ENCODE measurements around the gene RPTN.

The RPTN gene, protein sequence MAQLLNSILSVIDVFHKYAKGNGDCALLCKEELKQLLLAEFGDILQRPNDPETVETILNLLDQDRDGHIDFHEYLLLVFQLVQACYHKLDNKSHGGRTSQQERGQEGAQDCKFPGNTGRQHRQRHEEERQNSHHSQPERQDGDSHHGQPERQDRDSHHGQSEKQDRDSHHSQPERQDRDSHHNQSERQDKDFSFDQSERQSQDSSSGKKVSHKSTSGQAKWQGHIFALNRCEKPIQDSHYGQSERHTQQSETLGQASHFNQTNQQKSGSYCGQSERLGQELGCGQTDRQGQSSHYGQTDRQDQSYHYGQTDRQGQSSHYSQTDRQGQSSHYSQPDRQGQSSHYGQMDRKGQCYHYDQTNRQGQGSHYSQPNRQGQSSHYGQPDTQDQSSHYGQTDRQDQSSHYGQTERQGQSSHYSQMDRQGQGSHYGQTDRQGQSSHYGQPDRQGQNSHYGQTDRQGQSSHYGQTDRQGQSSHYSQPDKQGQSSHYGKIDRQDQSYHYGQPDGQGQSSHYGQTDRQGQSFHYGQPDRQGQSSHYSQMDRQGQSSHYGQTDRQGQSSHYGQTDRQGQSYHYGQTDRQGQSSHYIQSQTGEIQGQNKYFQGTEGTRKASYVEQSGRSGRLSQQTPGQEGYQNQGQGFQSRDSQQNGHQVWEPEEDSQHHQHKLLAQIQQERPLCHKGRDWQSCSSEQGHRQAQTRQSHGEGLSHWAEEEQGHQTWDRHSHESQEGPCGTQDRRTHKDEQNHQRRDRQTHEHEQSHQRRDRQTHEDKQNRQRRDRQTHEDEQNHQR

DNA sequence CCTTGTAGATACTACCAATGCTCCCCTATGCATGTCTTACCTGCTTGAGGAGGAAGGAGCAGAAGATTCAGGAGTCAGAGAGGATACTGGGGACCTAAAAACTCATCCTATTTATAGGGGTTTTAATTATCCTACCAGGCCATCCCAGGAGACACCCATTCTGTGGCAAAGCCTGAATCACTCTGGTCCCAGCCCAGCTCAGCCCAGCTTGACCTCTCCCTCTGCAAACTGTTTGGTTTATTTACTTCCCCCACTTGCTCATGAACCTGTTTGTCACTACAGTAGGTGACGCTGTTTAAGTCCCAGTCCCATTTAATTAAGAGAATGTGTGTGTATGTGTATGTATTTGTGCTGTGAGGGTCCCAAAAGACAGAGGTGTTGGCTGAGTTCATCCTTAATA, at the start of gene RPTN:
Gene RPTN (minus strand): TSS at position 85 of the 400 bp plus-strand sequence. CDS start 1,339 bp downstream, outside the sequence.
- no peak for DNase-seq

DNA sequence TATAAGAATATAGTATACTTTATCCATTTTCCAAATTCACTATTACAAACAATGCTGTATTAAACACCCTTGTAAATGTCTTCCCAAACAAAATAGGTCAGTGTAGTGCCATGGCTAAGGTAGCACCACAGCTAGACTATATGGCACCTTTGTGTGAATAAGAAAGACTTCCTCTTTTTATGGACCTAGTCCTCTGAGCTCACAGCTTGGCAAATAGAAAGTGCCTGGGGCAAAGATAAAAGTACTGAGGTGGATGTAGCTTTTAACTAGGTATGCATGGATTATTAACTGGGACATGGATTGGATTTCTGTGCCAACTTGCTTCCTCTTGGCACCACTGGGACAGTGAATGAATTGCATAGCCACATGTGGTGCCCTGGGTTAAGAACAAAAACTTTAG, 40.0 kb upstream of the RPTN start:
- DNase-seq, result no peak

DNA sequence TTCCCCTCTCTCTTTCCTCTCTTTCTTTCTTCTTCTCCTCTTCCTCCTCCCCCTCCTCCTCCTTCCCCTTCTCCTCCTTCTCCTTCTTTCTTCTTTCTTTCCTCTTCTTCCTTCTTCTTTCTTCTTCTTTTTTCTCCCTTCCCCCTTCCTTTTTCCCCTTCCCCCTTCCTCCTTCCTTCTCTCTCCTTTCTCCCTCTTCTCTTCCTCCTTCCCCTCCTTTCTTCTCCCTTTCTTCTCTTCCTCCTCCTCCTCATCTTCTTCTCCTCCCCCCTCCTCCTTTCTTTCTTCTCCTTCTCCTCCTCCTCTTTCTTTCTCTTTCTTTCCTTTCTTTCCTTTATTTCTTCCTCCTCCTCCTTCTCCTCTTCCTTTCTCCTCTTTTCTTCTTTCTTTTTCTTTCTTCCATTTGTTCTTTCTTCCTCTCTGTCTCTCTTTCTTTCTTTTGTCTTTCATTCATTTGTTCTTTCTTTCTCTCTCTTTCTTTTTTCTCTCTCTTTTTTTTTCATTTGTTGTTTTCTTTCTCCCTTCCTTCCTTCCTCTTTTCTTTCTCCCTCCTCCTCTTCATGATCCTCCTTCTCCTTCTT, 38.4 kb upstream of the RPTN start:
- DNase-seq, result no peak

DNA sequence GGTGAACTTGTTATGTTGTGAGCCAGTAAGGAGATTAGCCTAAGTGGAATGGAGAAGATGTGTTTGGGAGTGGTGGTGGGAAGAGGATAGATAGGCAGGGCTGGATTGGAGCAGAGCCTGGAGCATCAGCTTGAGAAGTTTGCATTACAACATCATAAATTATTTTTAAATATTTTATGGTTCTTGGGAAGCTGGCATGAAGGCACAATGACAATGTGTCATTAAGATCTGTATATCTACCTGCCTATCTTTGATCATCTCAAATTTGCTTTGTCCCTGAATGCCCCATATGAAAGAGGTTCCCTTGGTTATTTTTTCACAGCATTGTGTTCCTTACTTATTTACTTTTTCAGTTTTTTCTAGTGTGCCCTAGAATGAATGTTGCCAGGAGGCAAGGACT, 32.7 kb upstream of the RPTN start:
- DNase-seq, result no peak

DNA sequence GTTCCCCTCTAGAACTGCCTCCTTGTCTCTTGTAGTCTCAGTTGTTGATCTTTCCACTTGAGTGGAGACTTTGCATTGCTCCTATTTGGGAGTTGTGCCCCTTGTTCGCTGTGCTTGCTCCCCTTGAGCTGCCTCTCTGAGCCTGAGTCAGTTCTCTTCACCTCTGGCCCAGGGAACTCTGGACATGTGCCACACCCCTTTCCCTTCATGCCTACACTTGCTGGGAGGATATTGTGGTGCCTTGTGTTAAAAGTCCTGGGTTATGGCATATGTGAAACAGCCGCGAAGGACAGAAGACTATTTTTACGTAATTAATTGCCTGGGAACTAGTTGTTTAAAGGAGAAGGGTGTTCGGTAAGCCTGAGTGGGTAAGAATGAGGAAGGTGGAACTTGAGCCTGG, 32.2 kb upstream of the RPTN start:
- DNase-seq, result no peak

DNA sequence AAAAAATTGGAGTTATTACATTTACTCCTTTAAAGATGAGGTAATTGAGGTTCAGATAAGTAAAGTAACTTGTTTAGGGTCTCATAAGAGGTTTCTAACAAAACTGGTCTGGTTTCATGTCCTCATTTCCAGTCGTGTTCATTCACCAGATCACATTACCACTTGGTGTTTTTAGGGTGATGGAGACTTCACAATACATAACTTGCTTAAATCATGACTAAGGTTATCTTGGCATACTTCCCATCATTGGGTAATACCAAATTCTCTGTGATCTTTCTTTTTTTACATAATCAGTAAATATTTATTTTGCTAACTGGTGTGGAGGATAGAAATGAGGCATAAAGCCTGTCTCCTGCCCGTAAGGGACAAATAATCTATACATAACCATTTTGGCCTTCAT, 31.6 kb upstream of the RPTN start:
- DNase-seq, result no peak

DNA sequence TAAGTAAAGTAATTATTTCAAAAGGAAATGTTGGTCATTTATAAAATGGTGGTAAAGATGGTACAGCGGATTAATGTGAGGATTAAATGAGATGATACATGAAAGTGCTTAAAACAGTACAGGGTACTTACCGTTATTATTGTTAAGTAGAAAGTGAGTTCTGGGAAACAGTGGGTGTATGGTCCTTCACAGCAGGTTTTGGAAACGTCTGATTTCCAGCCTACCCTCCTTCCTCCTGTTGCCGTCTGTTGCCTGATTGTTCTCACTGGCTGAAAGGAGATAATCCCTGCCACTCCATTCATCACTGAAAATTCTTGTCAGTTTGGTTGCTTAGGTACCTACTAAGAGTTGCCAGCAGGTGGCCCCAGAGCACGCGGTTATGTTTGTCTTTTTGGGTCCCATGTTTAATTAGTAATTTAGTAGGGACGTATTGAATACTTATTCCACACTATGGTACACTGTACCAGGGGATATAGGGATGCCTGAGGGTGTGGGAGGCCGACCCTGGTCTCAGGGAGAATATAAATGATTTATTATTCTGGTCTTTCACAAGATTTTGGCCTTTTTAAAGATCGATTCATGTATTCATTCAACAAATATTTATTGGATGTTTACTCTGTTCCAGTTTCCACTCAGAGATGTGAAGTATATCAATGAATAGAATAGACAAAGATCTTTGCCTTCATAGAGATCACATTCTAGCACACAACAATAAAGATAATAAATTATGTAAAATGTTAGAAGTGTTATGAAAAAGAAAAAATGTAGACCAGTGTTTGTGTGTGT, 30.8 kb upstream of the RPTN start:
- peak; percentile 81 for DNase-seq

DNA sequence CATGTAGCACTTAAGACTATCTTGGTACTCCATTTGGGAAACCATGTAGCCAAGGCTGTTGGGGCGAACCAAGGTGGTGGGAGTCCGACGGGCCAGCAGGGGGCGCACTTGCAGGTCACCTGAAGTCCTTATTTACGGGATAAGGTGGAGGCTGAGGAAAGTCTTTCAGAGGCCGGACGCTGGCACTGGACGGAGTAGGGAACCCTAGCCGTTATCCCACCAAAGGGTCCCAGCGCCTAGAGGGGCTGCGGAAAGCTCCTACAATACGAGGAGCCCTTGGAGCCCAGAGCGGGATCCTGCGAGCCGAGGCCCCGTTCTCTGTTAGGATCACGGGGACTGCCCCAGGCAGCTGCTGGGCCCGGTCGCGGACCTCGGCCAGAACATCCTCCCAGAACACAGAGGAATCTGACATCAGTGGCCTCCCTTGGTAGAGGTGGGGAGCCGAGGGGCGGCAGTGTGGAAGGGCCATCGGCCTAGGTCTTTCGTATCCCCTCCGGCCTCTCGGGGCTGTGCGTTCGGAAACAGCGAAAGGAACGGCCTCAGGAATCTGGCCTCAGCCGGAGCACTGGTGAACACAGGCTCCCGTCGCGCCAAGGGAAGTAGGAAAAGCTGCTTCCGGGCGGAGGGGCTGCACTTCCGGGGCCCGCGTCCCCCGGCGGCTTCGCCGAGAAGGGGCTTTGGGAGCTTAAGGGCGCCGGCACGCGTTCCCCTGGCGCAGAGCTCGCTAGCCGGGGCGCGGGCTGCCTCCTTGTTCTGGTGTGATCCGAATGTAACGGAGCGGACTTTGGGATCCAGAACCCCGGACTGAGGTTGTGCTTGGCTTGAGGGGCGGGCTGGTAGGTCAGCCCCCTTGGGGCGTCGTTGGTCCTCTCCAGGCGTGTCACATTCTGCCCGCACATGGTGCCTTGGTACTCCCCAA, 29.9 kb upstream of the RPTN start:
- DNase-seq, result peak; percentile 83

DNA sequence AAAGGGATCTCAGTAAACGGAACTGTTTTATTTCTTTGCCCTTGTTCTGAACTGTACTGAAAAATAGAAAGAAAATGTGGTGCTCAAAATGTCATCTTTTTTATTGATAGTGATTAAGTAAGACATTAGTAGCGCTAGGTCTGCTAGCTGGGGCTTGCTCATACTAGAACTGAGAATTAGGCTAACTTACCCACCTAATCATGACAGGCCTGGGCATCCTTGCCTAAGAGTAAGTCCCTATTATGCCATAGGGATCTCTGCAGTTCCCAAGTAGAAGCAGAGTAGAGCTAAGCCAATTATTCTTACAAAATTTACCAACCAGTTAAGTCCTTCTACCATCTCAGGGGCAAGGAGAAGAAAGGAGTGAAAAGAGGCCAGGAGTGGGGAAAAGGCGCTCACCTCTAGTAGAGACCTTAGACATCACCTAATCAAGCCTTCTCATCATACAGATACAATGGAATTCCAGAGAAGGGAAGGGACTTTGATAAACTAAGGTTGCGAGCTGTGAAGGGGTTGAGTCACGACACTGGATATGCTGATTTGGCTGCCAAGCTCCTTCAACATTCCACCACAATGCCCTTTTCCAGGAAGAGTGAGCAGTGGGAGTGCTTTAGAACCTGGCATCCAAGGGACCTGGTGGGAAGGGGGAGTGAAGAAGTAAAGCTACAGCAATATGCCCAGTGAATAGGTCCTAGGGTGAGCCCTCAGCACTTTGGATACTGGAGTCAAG, 27.7 kb upstream of the RPTN start:
- DNase-seq, result no peak

DNA sequence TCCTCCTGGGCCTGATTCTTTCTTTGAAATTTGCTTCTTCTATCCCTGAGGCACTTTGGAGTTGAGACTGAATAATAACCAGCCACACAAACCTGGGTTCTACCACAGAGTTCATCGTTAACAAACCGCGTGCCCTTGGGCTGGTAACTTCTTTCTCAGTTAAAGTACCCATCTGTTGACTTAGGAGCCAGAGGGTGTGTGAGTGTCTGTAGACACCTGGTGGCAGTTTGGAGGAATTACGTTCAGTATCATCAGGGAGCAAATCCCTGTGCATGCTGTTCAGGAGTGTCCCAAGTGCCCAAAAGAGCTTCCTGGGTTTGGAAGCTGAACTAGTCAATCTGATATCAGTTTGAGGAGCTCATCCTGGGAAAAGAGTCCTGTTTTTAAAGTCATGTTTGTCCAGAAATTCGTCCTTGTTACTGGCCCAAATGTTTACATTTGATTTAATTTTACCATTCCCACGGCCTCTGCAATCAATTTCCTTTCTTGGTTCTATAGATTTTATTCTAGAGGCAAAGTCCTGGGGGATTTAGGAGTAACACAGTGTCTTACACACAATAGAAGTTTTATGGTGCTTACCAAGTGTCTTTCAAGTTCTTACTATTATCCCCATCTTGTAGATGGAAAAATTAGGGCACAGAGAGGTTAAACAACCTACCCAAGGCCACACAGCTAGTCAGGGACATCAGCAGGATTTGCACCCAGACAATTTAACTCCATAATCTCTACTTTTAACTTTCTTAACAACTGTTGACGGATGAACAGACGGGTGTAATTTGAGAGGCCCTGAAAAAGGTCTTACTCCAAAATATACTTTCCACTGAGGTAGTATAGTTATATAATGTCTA, 26.7 kb upstream of the RPTN start:
- DNase-seq, result peak; percentile 76

DNA sequence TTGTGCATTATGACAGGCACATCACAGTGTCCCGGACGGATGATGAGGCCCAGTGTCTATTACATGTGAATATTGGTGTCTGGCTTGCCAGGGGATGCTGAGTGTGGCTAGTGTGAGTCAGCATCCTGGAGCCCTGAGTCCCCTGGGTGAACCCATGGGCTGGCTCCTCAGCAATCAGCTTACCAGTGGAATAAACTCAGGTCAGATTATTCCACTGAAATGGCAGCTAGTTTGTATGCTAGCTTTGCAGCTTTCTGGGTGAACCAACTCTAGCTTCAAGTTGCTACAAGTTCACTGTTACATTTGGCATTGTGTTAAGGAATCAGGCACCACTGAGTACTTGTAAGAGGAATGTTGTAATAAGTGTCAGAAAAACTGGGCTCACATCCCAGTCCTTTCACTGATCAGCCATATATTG, 23.9 kb upstream of the RPTN start:
- DNase-seq, result no peak

DNA sequence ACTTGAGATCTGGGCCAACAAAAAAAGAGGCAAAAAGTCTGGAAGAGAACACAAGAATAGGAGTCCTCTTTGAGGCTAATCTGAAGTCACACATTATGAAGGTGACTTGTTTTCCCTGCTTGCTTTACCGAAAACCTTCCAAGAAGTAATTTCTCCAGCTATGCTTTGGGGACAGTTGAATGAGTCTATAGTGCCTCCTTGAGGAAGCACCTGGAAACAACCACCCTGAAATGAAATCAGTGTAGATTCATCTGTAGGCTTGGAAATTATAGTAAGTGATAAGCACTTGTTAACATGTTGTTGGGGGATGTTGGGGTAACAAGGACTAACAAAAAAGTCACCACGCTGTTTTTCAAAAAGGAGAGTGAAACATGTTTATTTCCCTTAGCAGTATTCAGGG, 23.4 kb upstream of the RPTN start:
- peak; percentile 12 for DNase-seq

DNA sequence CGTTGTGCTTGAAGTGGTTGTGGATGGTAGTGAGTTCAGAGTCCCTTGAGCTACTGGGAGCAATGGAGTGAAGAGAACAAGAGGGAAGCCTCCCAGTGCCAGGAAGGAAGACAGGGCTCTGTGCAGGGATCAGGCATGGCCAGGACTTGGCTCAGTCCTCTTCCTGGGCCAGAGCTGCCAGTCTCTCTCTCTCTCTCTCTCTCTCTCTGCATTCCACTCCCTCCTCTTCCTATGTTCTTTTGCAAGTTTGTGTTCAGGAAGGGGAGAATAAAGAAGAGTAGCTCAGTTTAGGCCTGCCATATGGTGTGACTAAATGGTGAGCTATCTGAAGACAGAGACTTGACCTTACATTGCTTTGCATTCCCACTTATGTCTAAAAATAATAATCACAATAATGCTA, 20.5 kb upstream of the RPTN start:
- no peak for DNase-seq

DNA sequence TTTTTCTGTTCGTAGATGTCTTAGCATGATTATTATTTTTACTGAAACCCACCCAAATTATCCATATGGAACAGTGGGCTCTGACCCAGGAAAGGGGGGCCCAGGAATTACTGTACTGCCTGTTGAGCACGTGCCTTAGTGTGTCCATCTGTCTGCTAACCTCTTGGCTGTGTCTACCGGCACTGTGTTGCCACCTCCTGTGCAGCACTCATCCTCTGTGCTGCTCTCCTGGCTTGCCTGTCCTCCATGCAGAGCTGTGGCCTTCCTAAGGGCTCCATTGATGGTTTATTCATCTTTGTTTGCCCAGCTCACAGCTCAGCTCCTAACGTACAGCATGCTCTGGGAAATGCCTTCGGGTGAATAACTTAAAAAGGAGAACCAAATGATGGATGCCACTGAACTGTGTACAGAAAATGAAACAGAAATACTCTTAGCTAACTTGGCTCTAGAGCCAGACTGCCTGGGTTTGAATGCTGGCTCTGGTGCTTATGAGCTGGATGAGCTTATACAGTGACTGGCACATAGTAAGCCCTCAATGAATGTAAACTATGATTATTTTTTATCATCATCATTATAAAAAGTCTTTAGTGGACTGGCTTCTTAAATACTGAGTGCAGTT, 11.4 kb upstream of the RPTN start:
- DNase-seq, result no peak

DNA sequence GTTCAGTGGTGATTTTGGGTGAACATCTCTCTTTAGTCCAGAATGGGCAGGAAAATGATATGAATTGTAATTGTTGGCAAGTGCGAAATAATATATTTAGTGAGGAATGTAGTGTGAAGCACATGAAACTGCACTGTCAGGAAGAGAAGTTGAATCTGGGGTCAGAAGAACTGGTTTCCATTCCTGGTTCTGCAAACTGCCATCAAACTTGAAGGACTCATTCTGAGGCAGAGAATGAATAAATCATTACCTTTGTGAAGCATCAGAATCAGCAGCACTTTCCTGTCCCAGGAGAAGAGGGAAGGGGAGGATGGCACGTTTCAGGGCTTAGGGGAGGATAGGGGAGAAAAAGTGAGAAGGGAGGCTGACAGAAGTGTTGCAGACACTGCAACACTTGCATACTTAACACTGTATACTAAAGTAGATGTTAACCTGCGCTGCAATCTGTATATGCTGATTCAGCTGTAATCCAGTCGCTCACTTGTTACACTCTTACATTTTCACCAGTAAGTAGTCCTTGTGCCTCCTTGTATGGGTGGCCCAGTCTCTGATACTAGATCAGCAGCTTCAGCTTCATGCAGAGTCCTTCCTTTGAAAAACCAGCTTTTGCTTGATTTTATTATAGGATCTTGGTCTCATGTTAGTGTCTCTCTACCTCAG, 10.5 kb upstream of the RPTN start:
- DNase-seq, result no peak

DNA sequence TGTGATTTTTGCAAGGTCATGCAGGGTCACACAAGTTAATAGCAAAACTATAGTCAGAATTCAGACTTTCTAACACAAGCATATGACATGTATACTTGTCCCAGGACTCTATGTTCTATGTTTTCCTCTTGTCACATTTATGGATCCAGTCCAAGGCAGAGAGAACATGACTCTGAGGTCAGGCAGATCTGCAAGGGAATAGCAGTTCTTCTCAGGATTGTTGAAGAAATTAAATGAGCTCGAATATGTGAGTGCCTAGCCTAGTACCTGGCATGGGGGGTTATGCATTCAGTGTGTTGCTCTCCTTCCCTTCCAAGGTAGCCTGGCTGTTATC, 9.5 kb upstream of the RPTN start:
- no peak for DNase-seq

DNA sequence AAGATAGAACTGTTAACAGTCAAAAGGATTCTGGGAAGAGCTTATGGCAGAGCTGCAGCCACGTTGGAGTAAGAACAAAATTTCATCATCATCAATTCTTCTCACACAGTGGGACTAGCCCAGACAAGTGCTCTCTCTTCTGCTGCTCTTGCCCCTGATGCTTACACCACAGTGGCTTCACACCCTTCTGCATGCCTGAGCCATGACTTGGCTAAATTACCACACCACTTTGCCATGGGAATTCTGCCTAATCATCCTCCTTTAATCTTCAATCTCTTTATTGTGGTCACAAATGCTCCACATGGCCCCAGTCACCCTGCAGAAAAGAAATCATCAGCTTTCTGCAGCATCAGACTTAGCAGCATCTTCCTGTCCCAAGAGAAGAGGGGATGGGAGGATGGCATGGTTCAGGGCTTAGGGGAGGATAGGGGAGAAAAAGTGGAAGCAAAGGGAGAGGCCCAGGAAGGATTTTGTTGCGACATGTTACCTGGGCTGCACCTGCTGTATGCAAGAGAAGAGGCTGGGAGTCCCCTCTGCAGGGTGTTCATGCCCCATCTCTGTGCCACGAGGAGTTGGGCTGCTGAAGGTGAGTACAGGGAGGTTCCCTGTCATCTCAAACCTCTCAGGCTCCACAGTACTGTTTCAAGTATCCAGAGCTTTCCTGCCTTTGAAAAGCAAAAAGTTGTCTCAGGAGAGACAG, 9.0 kb upstream of the RPTN start:
- no peak for DNase-seq

DNA sequence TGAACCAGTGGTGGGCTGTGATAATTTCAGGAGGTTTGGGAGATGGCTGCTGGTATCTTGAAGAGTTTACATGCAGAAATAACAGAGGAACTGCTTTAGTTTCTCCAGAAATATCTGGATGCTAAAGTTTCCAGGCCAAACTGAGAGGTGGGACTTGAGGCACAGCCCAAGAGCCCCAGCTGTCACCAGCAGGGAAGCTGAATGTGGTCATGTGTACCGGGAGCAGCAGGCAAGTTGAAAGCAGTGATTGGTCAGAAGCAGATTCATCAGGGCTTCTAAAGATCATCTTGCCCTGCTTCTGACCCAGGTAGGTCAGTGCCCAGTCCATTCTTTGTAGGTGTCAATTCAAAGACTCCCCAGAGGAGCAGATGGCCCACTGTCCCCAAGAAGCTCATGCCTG, 7.9 kb upstream of the RPTN start:
- no peak for DNase-seq

All from SHP77 treated with DMSO at 0.1 percent for 48 hours (cell line).